ENCODE measurements around the gene NANOS1. TPM values are rescaled to one million over a fixed set of nuclear protein-coding genes. Genes with fewer than 3 reads are reported as not detected.

The NANOS1 gene
- total and polyA plus RNA-seq, 2 of the 8 experiments (the other 6 are each of a cell fraction or from before 2014, with no cell fraction given) = 3.1 to 3.9 TPM

DNA sequence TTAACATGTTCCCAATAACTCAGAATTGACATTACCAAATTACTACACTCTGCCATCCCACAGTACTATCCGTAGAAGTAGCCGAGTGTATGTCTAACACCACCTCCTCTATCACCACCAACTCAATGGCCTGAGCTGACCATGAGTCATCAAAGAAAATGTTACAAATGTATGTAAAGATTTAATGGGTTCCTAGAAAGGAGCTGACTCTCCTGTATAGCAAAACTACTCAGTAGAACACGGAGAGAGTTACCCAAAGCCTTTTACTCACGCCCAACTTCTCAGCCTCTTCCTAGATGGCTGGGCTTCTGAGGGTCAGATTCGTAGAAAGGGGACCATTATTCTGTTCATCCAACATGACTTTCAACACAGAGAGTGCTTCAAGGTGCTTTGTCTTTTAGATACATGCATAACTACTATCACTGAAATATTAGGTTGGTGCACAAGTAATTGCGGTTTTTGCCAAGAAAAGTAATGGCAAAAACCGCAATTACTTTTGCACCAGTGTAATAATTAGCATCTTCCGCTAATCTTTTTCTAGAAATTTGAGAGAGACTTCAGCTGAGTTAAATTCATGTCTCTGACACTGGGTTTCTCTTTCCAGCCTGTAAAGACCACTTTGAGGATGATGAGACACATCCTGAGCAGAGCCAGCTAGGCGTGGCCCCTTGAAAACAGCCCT is 24.0 kb upstream of the NANOS1 start:
- no peak overlapping the region; the same call in 1 of the 2 replicates for H2AFZ ChIP-seq (ENCODE audit: low read length)
- POLR2A ChIA-PET (ENCODE audit: partially characterized antibody) = no interaction called here
- H3K79me2 ChIP-seq (ENCODE audit: control insufficient read depth in 1 of 2, insufficient read depth in 2 of 2, low read length in 2 of 2) = no peaks in the 10 kb centered on the region
- H3K23ac ChIP-seq (ENCODE audit: insufficient read length) = no peak overlapping the region
- 91% methylated on average over 9 of the region's 9 CpGs; no CpG with 5 or more reads in 1 of the 2 experiments for WGBS, 2 experiments (ENCODE audit: extremely low coverage in 1 of 2, insufficient coverage in 1 of 2, insufficient read length in 1 of 2, insufficient replicate concordance in 2 of 2, low coverage in 1 of 2, low lambda C conversion rate in 2 of 2, missing lambda C conversion rate in 1 of 2)
- H2BK20ac ChIP-seq (ENCODE audit: low read length) = no peak overlapping the region
- H4K91ac ChIP-seq (replicated peaks; ENCODE audit: insufficient read length, low read length) = no peak overlapping the region
- H3K79me1 ChIP-seq (ENCODE audit: low read depth, low read length) = no peaks in the 10 kb centered on the region
- no peak overlapping the region for H4K8ac ChIP-seq (ENCODE audit: extremely low read depth, insufficient read depth, low read length)
- H3K23me2 ChIP-seq (ENCODE audit: low read depth, low read length) = peaks cover 2% of the 10 kb centered on the region; the same call in 1 of the 2 replicates
- H3K14ac ChIP-seq (ENCODE audit: insufficient read length) = no peak overlapping the region
- no peak overlapping the region for H2BK15ac ChIP-seq (ENCODE audit: low read length)
- H2BK120ac ChIP-seq (replicated peaks; ENCODE audit: low read depth, low read length) = no peak overlapping the region
- no peaks in the 10 kb centered on the region for H4K20me1 ChIP-seq (replicated peaks in 1 of 2; ENCODE audit: control insufficient read depth in 1 of 2, insufficient read depth in 2 of 2, low read length in 2 of 2)
- no peaks in the 10 kb centered on the region; a peak in 1 of 7 replicates for H3K4me1 ChIP-seq (replicated peaks in 1 of 4; ENCODE audit: control insufficient read depth in 3 of 4, insufficient read depth in 4 of 4, low read length in 3 of 4)
- H3K27me3 ChIP-seq (replicated peaks in 1 of 4; ENCODE audit: control insufficient read depth in 3 of 4, extremely low read depth in 1 of 4, insufficient read depth in 3 of 4, low read length in 3 of 4) = no peaks in the 10 kb centered on the region
- H3K4me3 ChIP-seq (ENCODE audit: extremely low read depth in 1 of 4, insufficient read depth in 2 of 4, low read depth in 3 of 4, low read length in 4 of 4) = no peak overlapping the region
- no peak overlapping the region for H2BK12ac ChIP-seq (ENCODE audit: low read depth, low read length)
- FAIRE-seq (no peak), DNase-seq (ENCODE audit: low read depth in 1 of 2, low spot score in 2 of 2) (no peak)
- no peaks in the 10 kb centered on the region for H3K36me3 ChIP-seq (ENCODE audit: control insufficient read depth in 2 of 4, insufficient read depth in 4 of 4, low read length in 3 of 4)
- H3K4me2 ChIP-seq (ENCODE audit: insufficient read depth in 1 of 2, low read depth in 2 of 2, low read length in 2 of 2) = no peak overlapping the region
- H3K9me3 ChIP-seq (ENCODE audit: insufficient read depth in 2 of 2, low read depth in 1 of 2, low read length in 1 of 2) = no peaks in the 10 kb centered on the region
- CTCF ChIA-PET (ENCODE audit: partially characterized antibody) = interaction anchor here (1.7 kb wide), 1 partner anchor 16 kb away, joined by 6 read pairs; no protein-coding TSS in a partner anchor
- no peak overlapping the region for H3K27ac ChIP-seq (ENCODE audit: low read depth, low read length)
- no peak overlapping the region for H3K9ac ChIP-seq (replicated peaks in 1 of 4; ENCODE audit: extremely low read depth in 1 of 4, low read depth in 3 of 4, low read length in 3 of 4)
- H4K5ac ChIP-seq (ENCODE audit: insufficient read length, low read depth, low read length) = no peak overlapping the region
- H2BK5ac ChIP-seq (ENCODE audit: low read depth, low read length) = no peak overlapping the region
- no peak overlapping the region for H3K4ac ChIP-seq (replicated peaks; ENCODE audit: insufficient read length, low read depth, low read length)
- H3K18ac ChIP-seq (ENCODE audit: extremely low read depth, low read length) = no peak overlapping the region
- no peak overlapping the region for H3K56ac ChIP-seq (replicated peaks; ENCODE audit: insufficient read length, low read depth, low read length)
- H2AK5ac ChIP-seq (ENCODE audit: low read depth, low read length) = no peak overlapping the region
- no peak for TF ChIP-seq YY1 (IDR thresholded peaks at IDR 0.05; ENCODE audit: low read depth, low read length)
- TF ChIP-seq RFX5 (IDR thresholded peaks at IDR 0.05; ENCODE audit: borderline replicate concordance, low read depth, low read length) = no peak
- no peak for TF ChIP-seq EGR1 (IDR thresholded peaks at IDR 0.05; ENCODE audit: borderline replicate concordance, low read depth, low read length)
- no peak for TF ChIP-seq NANOG (IDR thresholded peaks at IDR 0.05; ENCODE audit: insufficient read depth, low read depth, low read length, poor library complexity, severe bottlenecking)
- TF ChIP-seq ZNF274 (IDR thresholded peaks at IDR 0.05; ENCODE audit: borderline replicate concordance, extremely low read depth, low read length) = no peak
- TF ChIP-seq RNF2 (IDR thresholded peaks at IDR 0.05; ENCODE audit: borderline replicate concordance, low read depth, low read length, missing control alignments, poor library complexity, severe bottlenecking) = no peak
- no peak for TF ChIP-seq TAF1 (IDR thresholded peaks at IDR 0.05; ENCODE audit: low read depth, low read length)
- TF ChIP-seq CTBP2 (IDR thresholded peaks at IDR 0.05; ENCODE audit: borderline replicate concordance, insufficient read depth, insufficient read length, low read length) = no peak
- TF ChIP-seq, protein P1, sequence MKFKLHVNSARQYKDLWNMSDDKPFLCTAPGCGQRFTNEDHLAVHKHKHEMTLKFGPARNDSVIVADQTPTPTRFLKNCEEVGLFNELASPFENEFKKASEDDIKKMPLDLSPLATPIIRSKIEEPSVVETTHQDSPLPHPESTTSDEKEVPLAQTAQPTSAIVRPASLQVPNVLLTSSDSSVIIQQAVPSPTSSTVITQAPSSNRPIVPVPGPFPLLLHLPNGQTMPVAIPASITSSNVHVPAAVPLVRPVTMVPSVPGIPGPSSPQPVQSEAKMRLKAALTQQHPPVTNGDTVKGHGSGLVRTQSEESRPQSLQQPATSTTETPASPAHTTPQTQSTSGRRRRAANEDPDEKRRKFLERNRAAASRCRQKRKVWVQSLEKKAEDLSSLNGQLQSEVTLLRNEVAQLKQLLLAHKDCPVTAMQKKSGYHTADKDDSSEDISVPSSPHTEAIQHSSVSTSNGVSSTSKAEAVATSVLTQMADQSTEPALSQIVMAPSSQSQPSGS (IDR thresholded peaks at IDR 0.05; ENCODE audit: low read length) = no peak
- no peak for TF ChIP-seq SAP30 (IDR thresholded peaks at IDR 0.05; ENCODE audit: insufficient read depth, insufficient replicate concordance, low read length)
